Measurements from ENCODE around the gene THSD7B.

Gene THSD7B

GRCh38 chr2:137208431-137208891 lies 443.1 kb downstream of the THSD7B start:
- DNase-seq = no peak

GRCh38 chr2:137210039-137210438 lies 444.7 kb downstream of the THSD7B start:
- no peak for DNase-seq

GRCh38 chr2:137211761-137212160 lies 446.4 kb downstream of the THSD7B start:
- DNase-seq = no peak

- no peak for DNase-seq
Measured at GRCh38 chr2:137220438-137220993, 455.2 kb downstream of the THSD7B start.

GRCh38 chr2:137221797-137222492 lies 456.6 kb downstream of the THSD7B start:
- no peak for DNase-seq

GRCh38 chr2:137223722-137224121 lies 458.4 kb downstream of the THSD7B start:
- DNase-seq = no peak

GRCh38 chr2:137228566-137228965 lies 463.2 kb downstream of the THSD7B start:
- no peak for DNase-seq

- no peak for DNase-seq
Measured at GRCh38 chr2:137229834-137230233, 464.5 kb downstream of the THSD7B start.

GRCh38 chr2:137231628-137232027 lies 466.3 kb downstream of the THSD7B start:
- no peak for DNase-seq

GRCh38 chr2:137232076-137232475 lies 466.7 kb downstream of the THSD7B start:
- DNase-seq = no peak

GRCh38 chr2:137233091-137233490 lies 467.7 kb downstream of the THSD7B start:
- DNase-seq = no peak

- no peak for DNase-seq
Measured at GRCh38 chr2:137237055-137237454, 471.7 kb downstream of the THSD7B start.

GRCh38 chr2:137238065-137238464 lies 472.7 kb downstream of the THSD7B start:
- no peak for DNase-seq

GRCh38 chr2:137249463-137250130 lies 484.3 kb downstream of the THSD7B start:
- no peak for DNase-seq

- DNase-seq = no peak
Measured at GRCh38 chr2:137250401-137250800, 485.1 kb downstream of the THSD7B start.

- DNase-seq = no peak
Measured at GRCh38 chr2:137251045-137251444, 485.7 kb downstream of the THSD7B start.

GRCh38 chr2:137252934-137253333 lies 487.6 kb downstream of the THSD7B start:
- DNase-seq = no peak

GRCh38 chr2:137254052-137254451 lies 488.7 kb downstream of the THSD7B start:
- DNase-seq = no peak

- DNase-seq = no peak
Measured at GRCh38 chr2:137255345-137255744, 490.0 kb downstream of the THSD7B start.

GRCh38 chr2:137255990-137256389 lies 490.6 kb downstream of the THSD7B start:
- DNase-seq = no peak

GRCh38 chr2:137261881-137262585 lies 496.7 kb downstream of the THSD7B start:
- DNase-seq = no peak

GRCh38 chr2:137262594-137262993 lies 497.2 kb downstream of the THSD7B start:
- no peak for DNase-seq

- DNase-seq = no peak
Measured at GRCh38 chr2:137287913-137288639, 522.7 kb downstream of the THSD7B start.

Data from hematopoietic multipotent progenitor cell treated with erythropoietin and hydrocortisone succinate and interleukin-3 and kit ligand, for 4 days (in vitro differentiated cells).